OCI-LY1 (cell line): ENCODE results near the gene GHRH.

Source experiments
- H2AFZ ChIP-seq: fragments of 200-600 bp; sonication (generic), shearing (Covaris generic); 2 replicates; pipeline ENCODE4 v1.6.0; 2014; ENCODE audit warnings: antibody characterized with exemption, mild to moderate bottlenecking, low read length
- H3F3A ChIP-seq: fragments of 200-600 bp; sonication (generic), shearing (Covaris generic); 2 replicates; pipeline ENCODE4 v1.6.0; 2014; ENCODE audit warnings: mild to moderate bottlenecking, antibody characterized with exemption, low read length, moderate library complexity; ENCODE audit not compliant: insufficient read depth
- H3K27ac ChIP-seq: fragments of 200-600 bp; sonication (generic); 2 replicates; pipeline ENCODE4 v1.5.1; 2014; ENCODE audit warnings: low read length, mixed run types, mild to moderate bottlenecking, low read depth; ENCODE audit not compliant: poor library complexity, severe bottlenecking
- H3K27me3 ChIP-seq: fragments of 200-600 bp; sonication (generic); 2 replicates; pipeline ENCODE4 v1.6.0; 2014; ENCODE audit warnings: antibody characterized with exemption, mild to moderate bottlenecking, low read length, moderate library complexity; ENCODE audit not compliant: insufficient read depth
- H3K36me3 ChIP-seq: fragments of 200-600 bp; sonication (generic); 2 replicates; pipeline ENCODE4 v1.6.1; 2014; ENCODE audit warnings: mild to moderate bottlenecking, antibody characterized with exemption, low read length, moderate library complexity, mixed read lengths; ENCODE audit not compliant: insufficient read depth
- H3K4me1 ChIP-seq: fragments of 200-600 bp; sonication (generic); 2 replicates; pipeline ENCODE4 v1.5.1; 2014; ENCODE audit warnings: mild to moderate bottlenecking, low read length, moderate library complexity; ENCODE audit not compliant: insufficient read depth, severe bottlenecking
- H3K4me2 ChIP-seq: fragments of 200-600 bp; sonication (generic), shearing (Covaris generic); 2 replicates; pipeline ENCODE4 v1.6.1; 2014; ENCODE audit warnings: low read length
- H3K4me3 ChIP-seq: fragments of 200-600 bp; sonication (generic); 2 replicates; pipeline ENCODE4 v1.5.1; 2014; ENCODE audit warnings: low read length, low read depth, mild to moderate bottlenecking, mixed read lengths; ENCODE audit not compliant: poor library complexity, severe bottlenecking
- H3K79me2 ChIP-seq: fragments of 200-600 bp; shearing (Covaris generic); 2 replicates; pipeline ENCODE4 v1.6.1; 2016; ENCODE audit warnings: mixed run types, low read length, mixed read lengths; ENCODE audit not compliant: insufficient read depth
- H3K9ac ChIP-seq: fragments of 200-600 bp; sonication (generic), shearing (Covaris generic); 2 replicates; pipeline ENCODE4 v1.6.1; 2014; ENCODE audit warnings: mild to moderate bottlenecking, low read length, mixed read lengths
- H3K9me2 ChIP-seq: fragments of 200-600 bp; sonication (generic), shearing (Covaris generic); 2 replicates; pipeline ENCODE4 v1.6.1; 2014; ENCODE audit warnings: low read depth, mild to moderate bottlenecking, low read length, mixed read lengths
- H3K9me3 ChIP-seq: fragments of 200-600 bp; shearing (Covaris generic); 2 replicates; pipeline ENCODE4 v1.6.1; 2014; ENCODE audit warnings: low read length, mixed read lengths
- H4K20me1 ChIP-seq: fragments of 200-600 bp; sonication (generic), shearing (Covaris generic); 2 replicates; pipeline ENCODE4 v1.6.0; 2016; ENCODE audit warnings: mild to moderate bottlenecking, low read length; ENCODE audit not compliant: insufficient read depth
- EZH2 ChIP-seq: fragments of 200-600 bp; sonication (generic), shearing (Covaris generic); IDR thresholded peaks from 2 replicates; pipeline ENCODE4 v1.8.0; 2017; ENCODE audit warnings: borderline replicate concordance, mixed run types, mild to moderate bottlenecking, antibody characterized with exemption, low read length, moderate library complexity, mixed read lengths
- TF ChIP-seq, protein P1 (sequence below): fragments of 200-600 bp; sonication (generic), shearing (Covaris generic); IDR thresholded peaks from 2 replicates; pipeline ENCODE4 v1.5.1; 2017; ENCODE audit warnings: mild to moderate bottlenecking, antibody characterized with exemption, low read length, moderate library complexity, mixed read lengths

Gene GHRH

DNA sequence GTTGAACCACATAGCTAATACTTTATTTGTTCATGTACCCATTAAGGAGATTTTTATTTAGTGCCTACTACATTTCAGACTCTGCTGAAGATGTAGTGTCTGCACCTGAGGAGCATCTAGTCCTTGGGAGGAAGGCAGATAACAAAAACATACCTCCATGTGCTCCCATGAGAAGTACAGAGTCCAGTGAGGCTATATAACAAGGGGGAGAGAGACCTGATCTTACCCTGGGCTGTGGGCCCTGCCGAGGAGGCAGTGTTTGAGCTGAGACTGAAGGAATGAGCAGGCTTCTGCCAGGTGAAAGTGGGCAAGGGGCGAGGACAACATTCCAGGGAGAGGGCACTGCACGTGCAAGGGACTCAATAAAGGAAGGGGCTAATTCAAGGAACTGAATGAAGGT, 39.9 kb upstream of the GHRH start:
- TF ChIP-seq, protein P1, sequence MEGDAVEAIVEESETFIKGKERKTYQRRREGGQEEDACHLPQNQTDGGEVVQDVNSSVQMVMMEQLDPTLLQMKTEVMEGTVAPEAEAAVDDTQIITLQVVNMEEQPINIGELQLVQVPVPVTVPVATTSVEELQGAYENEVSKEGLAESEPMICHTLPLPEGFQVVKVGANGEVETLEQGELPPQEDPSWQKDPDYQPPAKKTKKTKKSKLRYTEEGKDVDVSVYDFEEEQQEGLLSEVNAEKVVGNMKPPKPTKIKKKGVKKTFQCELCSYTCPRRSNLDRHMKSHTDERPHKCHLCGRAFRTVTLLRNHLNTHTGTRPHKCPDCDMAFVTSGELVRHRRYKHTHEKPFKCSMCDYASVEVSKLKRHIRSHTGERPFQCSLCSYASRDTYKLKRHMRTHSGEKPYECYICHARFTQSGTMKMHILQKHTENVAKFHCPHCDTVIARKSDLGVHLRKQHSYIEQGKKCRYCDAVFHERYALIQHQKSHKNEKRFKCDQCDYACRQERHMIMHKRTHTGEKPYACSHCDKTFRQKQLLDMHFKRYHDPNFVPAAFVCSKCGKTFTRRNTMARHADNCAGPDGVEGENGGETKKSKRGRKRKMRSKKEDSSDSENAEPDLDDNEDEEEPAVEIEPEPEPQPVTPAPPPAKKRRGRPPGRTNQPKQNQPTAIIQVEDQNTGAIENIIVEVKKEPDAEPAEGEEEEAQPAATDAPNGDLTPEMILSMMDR: no peak
- TF ChIP-seq EZH2: no peak
- H3K9me3 ChIP-seq: no peaks in the 10 kb centered on the region
- H3K27ac ChIP-seq: no peak overlapping the region
- H3K4me1 ChIP-seq: no peaks in the 10 kb centered on the region
- H3K4me2 ChIP-seq: no peak overlapping the region
- H4K20me1 ChIP-seq: no peaks in the 10 kb centered on the region
- no peak overlapping the region for H3K4me3 ChIP-seq
- H3K36me3 ChIP-seq: peaks cover 30% of the 10 kb centered on the region
- H3K27me3 ChIP-seq: no peaks in the 10 kb centered on the region
- no peak overlapping the region for H3K9ac ChIP-seq
- H3K9me2 ChIP-seq: no peaks in the 10 kb centered on the region
- peaks cover 8% of the 10 kb centered on the region for H3K79me2 ChIP-seq
- H3F3A ChIP-seq: no peaks in the 10 kb centered on the region
- H2AFZ ChIP-seq: no peak overlapping the region

DNA sequence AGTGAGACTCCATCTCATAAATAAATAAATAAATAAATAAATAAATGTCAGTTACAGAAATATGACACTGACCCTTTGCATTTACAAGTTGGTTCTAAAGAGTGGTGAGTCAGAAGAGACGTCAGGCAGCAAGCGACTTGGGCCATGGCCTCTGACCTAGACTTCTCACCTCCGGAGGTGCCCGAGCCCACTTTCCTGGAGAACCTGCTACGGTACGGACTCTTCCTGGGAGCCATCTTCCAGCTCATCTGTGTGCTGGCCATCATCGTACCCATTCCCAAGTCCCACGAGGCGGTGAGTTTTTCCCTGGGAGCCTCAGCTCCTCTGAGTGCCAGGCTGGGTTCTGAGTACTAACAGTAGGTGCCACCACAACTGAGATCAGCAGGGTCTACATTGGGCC, 39.5 kb upstream of the GHRH start:
- Histone ChIP-seq H3F3A (no peaks in the 10 kb centered on the region), H3K9ac (no peak overlapping the region), H3K79me2 (peaks cover 8% of the 10 kb centered on the region), H3K36me3 (peaks cover 27% of the 10 kb centered on the region), H3K9me2 (no peaks in the 10 kb centered on the region), H3K9me3 (no peaks in the 10 kb centered on the region), H4K20me1 (no peaks in the 10 kb centered on the region), H3K4me3 (no peak overlapping the region), H3K4me2 (no peak overlapping the region), H3K4me1 (no peaks in the 10 kb centered on the region), H3K27me3 (no peaks in the 10 kb centered on the region), H3K27ac (no peak overlapping the region), H2AFZ (no peak overlapping the region)
- TF ChIP-seq, protein P1: no peak
- no peak for TF ChIP-seq EZH2

DNA sequence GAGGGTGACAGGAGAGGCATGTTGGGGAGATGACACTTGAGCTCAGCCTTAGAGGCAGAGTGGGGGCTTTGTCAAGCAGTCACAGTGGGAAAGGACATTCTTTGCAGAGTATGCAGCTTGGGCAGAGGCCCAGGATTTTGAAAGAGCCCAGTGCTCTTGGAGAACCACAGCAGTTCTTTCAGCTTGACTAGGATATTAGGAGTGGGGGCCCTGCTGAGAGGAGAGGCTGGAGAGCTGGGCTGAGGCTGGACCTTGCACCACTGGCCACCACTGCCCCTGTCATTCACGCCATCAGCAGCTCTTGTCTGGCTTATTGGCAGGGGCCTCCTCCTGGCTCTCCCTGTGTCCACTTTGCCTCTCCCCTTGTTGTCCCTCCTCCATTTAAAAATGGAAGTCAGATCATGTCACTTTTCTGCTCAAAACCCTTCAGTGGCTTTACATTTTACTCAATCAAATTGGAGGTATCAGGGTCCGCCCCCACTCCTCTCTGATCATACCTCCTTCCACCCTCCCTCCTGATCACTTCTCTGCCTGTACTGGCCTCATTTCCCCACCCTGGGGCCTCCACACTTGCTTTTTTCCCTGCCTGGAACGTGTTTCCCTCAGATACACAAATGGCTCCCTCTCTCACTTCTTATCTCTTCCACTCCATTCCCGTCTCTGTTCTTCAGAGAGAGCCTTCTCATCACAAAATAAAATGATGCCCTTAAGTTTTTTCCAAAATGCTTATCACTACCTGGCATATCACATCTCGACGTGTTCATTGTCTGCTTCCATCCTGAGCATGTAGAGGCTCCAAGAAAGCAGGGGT, 38.3 kb upstream of the GHRH start:
- no peak overlapping the region for H3K4me2 ChIP-seq
- H3K9ac ChIP-seq: no peak overlapping the region
- H4K20me1 ChIP-seq: no peaks in the 10 kb centered on the region
- peaks cover 27% of the 10 kb centered on the region for H3K36me3 ChIP-seq
- no peaks in the 10 kb centered on the region for H3K9me3 ChIP-seq
- H3K4me3 ChIP-seq: no peak overlapping the region
- no peak for TF ChIP-seq EZH2
- TF ChIP-seq, protein P1: no peak
- H3K9me2 ChIP-seq: no peaks in the 10 kb centered on the region
- no peaks in the 10 kb centered on the region for H3K4me1 ChIP-seq
- H3K27me3 ChIP-seq: no peaks in the 10 kb centered on the region
- peaks cover 12% of the 10 kb centered on the region for H3K79me2 ChIP-seq
- H3F3A ChIP-seq: no peaks in the 10 kb centered on the region
- no peak overlapping the region for H2AFZ ChIP-seq
- H3K27ac ChIP-seq: no peak overlapping the region
